Endometrial microvascular endothelial cells (primary cell): Measurements from ENCODE around the gene MPZ. TPM values are rescaled to one million over a fixed set of nuclear protein-coding genes. Genes with fewer than 3 reads are reported as not detected.
"Not testable (repeated sequence)": the region's sequence is repeated elsewhere in the genome, so short reads cannot be mapped to it uniquely, and the experiment has no call there.

ENCODE experiments used
- in situ Hi-C: cut with HindIII; loops from 2 replicates; pipeline ENCODE4 v1.10.0; 2017; ENCODE audit warnings: low sequenced_read_pairs, low pct_unique_long_range_greater_than_20kb; ENCODE audit errors: inconsistent ontology term
- total RNA-seq: library from RNA; depleted of rRNA; stranded (reverse); fragments of >200 nt; gene quantifications from one replicate; pipeline ENCODE4 v1.2.3, GENCODE V29; 2015; ENCODE audit errors: inconsistent ontology term

MPZ gene
- total RNA-seq, result 0.93 TPM

DNA sequence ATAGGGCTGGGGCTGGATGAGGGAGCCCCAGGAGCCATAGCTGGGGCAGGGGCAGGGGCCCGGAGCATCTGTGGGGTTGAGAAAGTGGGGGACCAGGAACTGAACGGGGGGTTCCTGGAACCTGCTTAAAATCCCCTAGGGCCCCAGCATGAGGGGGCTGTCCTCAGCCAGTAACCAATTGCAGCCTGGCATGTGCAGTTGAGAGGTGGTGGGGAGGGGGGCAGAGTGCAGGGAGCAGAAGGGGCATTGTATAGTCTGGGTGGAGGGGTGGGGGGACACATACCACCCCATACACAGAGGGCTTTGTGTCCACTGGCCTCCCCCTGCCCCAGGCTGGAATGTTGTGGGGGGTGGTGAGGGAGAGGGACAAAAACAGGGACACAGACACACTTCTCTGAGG is at the start of gene MPZ:
Gene MPZ (minus strand): TSS at position 101 of the 400 bp plus-strand sequence. CDS start 63 bp downstream, at position 38.
- in situ Hi-C loops, result loop anchor here (10.0 kb wide), 1 partner anchor 65 kb away; no protein-coding TSS in a partner anchor

DNA sequence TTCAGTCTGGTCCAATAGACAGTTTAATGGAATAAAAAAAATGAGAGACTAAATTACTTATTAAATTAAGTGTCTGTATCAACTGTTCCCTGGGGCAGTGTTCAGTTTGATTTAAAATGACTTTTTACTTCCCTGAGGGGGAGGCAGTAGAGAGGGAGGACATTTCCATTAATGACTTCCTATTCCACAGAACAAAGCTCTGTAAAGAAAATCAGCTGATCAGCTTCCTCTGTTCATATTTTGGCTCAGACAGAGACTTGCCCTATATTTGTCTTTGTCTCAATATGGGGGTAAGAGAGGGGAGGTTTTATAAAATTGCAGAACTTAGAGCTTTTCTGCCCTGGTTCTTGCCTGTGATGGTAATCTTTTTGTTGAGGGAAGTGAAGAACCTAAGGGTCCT is 49.5 kb upstream of the MPZ start:
- in situ Hi-C loops, result loop anchor here (25.0 kb wide), 1 partner anchor 147 kb away; the partner anchor contains the start of genes APOA2, FCER1G and NDUFS2

DNA sequence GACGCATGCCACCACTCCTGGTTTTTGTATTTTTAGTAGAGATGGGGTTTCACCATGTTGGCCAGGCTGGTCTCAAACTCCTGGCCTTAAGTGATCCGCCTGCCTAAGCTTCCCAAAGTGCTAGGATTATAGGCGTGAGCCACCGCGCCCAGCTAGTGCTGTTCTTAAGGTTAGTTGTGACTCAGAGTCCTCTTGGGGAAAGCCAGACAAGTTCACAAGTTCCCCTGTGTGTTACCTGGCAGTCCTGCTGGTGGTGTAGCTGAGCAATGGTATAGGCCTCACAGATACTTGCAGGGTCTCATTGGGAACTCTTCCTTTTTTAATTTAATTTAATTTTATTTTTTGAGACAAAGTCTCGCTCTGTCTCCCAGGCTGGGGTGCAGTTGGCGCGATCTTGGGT is 47.3 kb upstream of the MPZ start:
- in situ Hi-C loops, result loop anchor here (25.0 kb wide), 1 partner anchor 145 kb away; the partner anchor contains the start of genes APOA2, FCER1G and NDUFS2

DNA sequence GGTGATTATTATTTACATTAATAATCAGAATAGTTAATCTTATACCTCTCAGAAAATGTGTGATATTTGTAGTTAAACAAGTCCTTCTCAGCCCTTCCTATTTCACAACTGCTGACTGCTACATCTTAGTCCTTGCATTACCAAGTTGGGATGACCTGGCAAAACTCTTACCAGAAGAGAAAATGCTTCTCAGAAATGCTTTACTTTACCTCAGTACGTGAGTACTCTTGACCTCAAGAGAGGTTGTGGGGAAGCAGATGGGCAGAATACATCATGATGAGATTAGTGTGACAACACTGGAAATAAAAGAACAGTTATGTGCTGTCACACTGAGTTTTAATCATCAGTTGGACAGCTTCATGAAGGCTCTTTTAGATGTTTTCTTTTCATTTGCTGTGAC is 41.7 kb upstream of the MPZ start:
- in situ Hi-C loops, result loop anchor here (25.0 kb wide), 1 partner anchor 139 kb away; the partner anchor contains the start of genes APOA2, FCER1G and NDUFS2

DNA sequence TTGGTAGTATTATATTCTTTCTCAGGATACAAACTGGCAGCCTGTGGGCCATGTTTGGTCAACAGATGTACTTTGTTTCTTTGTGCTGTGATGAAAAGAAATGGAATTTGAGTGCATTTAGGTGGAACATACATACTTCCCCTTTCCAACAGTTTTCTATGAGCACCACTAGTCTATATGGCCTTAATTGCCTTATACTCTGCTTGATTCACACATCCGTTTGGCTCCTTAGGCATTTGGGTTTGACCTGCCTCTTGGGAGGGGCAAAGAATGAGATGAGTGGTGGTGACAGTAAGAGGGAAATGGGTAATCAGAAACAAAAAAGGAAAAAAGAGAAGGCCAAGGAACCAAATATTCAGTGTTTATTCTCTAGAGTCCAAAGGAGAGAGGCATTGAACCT is 40.9 kb upstream of the MPZ start:
- in situ Hi-C loops, result loop anchor here (25.0 kb wide), 1 partner anchor 138 kb away; the partner anchor contains the start of genes APOA2, FCER1G and NDUFS2

DNA sequence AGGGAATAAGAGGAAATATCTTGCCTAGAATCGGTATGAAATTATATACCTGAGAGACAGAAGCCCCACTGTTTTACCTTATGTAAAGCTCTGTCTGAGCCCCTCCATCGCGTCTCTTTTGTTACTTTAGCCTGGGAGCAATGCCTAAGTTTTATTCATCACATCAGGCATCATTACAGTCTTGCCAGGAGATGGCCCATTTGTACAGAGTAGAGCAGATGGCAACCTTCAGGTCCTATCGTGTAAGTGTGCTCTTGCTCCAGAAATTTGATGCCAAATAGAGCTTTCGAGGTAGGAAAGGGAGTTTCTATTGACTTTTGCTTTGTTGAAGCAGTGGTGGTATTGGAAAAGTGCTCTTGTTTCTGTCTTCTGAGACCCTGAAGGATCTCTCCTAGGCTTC is 33.1 kb upstream of the MPZ start:
- in situ Hi-C loops, result no loop called here

DNA sequence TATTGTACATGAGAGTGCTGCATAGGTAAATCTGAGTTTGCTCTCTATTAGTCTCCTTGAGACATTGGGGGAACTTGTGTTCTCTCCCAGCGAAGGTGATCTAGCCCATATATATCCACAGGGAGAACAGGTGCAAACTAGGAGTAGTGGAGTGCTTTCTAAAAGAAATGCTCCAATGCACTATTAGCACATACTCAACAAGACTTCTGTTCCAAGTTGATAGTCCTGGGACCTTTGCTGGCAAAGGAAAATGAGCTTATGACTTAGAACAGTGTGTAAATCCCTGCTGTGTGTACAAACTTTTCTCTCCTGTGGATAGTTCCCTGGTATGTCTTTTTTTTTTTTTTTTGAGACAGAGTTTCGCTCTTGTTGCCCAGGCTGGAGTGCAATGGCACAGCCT is 32.4 kb upstream of the MPZ start:
- in situ Hi-C loops, result no loop called here

- in situ Hi-C loops, result no loop called here
Observed at GRCh38 chr1:161335796-161336195, 26.0 kb upstream of the MPZ start.

DNA sequence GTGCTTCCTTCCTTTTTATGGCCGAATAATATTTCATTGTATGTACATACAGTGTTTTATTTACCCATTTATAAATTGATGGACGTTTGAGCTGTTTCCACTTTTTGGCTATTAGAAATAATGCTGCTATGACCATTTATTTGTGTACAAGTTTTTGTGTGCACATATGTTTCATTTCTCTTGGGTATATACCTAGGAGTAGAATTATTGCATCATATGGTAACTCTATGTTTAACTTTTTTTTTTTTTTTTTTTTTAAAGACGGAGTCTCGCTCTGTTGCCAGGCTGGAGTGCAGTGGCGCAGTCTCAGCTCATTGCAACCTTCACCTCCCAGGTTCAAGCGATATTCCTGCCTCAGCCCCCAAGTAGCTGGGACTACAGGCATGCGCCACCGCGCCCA is 23.4 kb upstream of the MPZ start:
- in situ Hi-C loops, result no loop called here

GRCh38 chr1:161330346-161330745 is 20.6 kb upstream of the MPZ start:
- in situ Hi-C loops, result no loop called here

DNA sequence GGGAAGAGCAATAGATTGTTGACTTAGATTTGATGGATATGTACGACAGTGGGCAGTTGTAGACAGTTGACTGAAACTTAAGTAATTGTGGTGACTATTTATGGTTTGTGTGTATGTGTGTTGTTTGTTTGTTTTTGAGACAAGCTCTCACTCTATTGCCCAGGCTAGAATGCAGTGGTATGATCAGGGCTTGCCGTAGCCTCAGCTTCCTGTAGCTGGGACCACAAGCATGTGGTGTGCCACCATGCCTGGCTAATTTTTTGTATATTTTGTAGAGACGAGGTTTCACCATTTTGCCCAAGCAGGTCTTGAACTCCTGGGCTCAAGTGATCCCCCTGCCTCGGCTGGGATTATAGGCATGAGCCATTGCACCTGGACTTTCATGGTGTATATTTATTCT is 14.3 kb upstream of the MPZ start:
- in situ Hi-C loops, result no loop called here

DNA sequence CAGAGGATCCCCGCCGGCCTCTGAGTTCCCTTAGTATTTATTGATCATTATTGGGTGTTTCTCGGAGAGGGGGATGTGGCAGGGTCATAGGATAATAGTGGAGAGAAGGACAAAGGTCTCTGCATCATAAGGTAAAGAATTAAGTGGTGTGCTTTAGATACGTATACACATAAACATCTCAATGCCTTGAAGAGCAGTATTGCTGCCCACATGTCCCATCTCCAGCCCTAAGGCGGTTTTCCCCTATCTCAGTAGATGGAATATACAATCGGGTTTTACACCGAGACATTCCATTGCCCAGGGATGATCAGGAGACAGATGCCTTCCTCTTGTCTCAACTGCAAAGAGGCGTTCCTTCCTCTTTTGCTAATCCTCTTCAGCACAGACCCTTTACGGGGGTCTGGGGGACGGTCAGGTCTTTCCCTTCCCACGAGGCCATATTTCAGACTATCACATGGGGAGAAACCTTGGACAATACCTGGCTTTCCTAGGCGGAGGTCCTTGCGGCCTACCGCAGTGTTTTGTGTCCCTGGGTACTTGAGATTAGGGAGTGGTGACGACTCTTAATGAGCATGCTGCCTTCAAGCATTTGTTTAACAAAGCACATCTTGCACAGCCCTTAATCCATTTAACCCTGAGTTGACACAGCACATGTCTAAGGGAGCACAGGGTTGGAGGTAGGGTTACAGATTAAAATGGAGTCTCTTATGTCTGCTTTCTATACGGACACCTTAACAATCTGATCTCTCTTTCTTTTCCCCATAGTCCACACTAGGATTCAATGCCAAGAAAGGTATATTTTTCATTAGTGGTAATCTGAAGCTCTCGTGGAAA is 6.3 kb upstream of the MPZ start:
- in situ Hi-C loops, result not testable (repeated sequence)

DNA sequence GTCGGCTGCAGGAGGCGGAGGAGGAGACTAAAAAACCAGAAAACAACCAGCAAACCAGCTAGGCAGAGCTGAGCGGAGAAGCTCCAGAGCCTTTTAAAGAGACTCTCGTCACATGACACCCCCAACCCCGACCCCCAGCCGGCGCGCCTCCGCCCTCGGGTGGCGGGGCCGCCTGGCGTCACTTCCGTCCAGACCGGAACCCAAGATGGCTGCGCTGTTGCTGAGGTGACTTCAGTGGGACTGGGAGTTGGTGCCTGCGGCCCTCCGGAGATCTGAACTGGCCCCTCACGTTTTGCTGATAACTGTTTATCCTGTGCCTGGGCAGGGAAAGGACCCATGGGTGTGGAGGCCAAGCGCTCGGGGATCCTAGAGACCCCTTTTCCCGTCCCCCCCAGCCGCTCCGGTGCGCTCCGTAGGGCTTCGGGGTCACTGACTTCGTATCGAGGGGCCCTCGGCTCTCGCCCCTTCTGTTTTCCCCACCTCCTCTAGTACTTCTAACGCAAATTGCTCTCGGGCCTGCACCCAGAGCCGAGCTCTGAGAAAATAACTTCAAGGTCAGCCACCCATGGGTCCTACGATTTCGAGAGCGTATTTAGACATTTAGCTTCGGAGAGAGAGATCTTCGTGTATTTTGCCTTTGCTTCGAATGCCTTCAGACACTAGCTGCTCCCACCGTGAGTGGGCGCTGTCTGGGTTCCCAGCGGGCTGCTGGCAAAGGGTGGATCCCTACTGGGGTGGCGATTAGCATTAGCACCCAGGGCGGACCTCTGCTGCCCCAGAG is 4.6 kb upstream of the MPZ start, which contains the start of gene SDHC:
Gene SDHC (plus strand): TSS at position 181 of the 781 bp plus-strand sequence. CDS start 25 bp downstream, at position 206.
- in situ Hi-C loops, result no loop called here

DNA sequence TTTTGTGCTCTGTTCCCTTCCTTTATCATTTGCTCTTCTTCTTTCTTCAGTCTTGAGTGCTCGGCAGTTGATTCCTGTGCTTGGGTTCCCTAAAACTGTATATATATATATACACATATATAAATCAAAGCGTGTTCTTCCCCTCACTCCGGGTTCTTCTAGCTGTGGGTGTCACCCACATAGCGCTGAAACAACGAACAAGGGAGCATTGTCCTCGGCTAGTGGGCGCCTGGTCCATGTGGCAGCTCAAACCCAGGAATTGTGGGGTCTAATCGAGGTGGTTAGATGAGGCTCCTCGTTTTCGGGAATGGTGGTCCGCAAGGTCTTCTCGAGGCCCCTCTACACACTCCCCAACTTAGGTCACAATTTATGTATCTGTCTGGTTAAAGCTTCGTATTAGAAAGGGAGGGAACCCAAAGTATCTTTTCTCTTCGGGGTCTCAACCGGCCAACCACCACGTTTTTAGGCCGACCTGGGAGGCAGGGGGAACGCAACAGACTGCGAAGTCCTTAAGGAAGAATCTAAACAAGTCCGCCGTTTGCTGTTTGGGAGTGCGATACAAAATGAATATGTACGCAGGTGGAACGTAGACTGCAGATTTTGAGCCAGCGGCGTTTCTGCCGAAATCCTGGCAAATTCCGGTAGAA is 3.9 kb upstream of the MPZ start:
- in situ Hi-C loops, result no loop called here

DNA sequence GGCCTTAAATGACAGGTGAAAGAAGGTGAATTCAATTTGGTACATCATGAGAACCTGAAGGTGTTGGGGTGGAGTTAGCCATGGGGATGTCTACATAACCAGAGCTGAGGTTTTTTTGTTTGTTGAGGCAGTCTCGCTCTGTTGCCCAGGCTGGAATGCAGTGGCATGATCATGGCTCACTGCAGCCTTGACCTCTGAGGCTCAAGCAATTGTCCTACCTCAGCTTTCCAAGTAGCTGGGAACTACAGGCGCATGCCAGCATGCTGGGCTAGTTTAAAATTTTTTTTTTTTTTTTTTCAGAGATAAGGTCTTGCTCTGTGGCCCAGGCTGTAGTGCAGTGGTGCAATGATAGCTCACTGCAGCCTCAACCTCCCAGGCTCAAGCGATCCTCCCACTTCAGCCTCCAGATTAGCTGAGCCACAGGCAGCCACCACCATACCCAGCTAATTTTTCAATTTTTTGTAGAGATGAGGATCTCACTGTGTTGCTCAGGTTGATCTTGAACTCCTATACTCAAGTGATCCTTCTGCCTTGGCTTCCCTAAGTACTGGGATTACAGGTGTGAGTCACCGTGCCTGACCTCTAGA is 1.9 kb upstream of the MPZ start:
- in situ Hi-C loops, result no loop called here

DNA sequence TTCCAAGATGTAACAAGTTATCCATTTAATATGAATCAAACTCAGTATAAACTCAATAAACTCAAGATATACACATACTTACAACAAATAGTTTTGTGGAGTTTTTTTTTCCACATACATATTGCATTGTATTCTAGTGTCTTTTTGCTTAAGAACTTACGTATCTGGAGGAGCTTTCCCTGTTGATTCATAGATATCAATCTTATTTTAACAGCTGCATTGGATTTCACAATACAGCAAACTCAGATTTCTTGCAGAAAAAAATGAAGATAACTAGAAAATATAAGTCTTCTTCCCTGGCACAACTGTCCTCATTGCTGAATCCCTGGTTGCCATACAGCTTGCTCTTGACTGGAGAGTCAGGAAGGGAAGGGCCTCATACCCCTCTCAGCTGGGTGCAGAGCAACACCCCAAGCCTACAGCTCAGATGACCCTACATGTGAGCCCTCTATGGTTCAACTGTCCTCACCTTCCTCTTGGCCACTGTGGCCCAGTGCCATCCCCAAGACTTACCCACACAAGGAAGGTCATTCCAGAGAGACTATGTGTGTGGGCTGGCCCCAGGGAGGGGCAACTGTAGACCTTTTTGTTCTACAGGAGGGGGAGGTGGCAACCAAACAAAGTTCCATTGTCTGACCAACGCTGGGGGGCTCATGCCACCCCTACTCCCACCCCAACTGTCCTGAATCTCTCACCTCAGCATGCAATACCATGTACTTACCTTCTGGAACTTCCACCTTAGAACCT is 1.7 kb downstream of the MPZ start:
- in situ Hi-C loops, result loop anchor here (10.0 kb wide), 1 partner anchor 67 kb away; no protein-coding TSS in a partner anchor

DNA sequence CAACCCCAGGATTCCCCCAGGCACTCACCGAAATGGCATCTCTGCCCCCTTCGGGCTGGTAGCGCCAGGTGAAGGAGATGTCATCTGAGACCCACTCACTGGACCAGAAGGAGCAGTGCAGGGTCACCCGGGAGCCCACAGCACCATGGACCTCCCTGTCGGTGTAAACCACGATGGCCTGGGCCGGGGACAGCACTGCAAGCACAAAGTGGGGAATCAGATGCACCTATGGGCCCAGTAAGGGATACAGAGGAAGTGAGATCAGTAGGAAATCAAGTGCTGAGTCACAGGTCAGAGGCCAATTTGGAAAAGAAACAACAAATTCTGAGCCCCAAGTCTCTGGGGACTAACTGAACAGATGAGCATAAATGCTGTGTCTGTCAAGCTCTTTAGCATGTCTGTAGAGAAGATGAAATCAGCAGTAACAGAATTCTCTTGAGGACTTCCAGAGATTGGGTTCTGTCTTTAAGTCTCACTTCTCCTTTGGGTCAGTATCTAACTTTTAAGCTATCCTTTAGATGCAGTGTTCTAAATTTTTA is 2.5 kb downstream of the MPZ start:
- in situ Hi-C loops, result loop anchor here (10.0 kb wide), 1 partner anchor 68 kb away; no protein-coding TSS in a partner anchor
